ENCODE results near the gene SPON2.

SPON2 gene

GRCh38 chr4:1208266-1208961 lies 36.0 kb upstream of the SPON2 start:
- H3K36me3 ChIP-seq (ENCODE audit: control insufficient read depth, insufficient read depth, low read length), result peaks cover 29% of the 10 kb centered on the region
- no peaks in the 10 kb centered on the region for H3K4me1 ChIP-seq (ENCODE audit: control insufficient read depth, insufficient read depth, low read length)
- no peak overlapping the region for H3K27ac ChIP-seq (ENCODE audit: low read length)
- no peak for DNase-seq (ENCODE audit: low read depth, low spot score)
- H3K9me3 ChIP-seq (ENCODE audit: control insufficient read depth, insufficient read depth, low read length), result no peaks in the 10 kb centered on the region
- H3K27me3 ChIP-seq (ENCODE audit: control insufficient read depth, insufficient read depth, low read length), result no peaks in the 10 kb centered on the region
- H3K4me3 ChIP-seq (ENCODE audit: low read length), result no peak overlapping the region
- WGBS (ENCODE audit: insufficient coverage, insufficient read length), result no CpG with 5 or more reads among the region's 37 CpGs

- Histone ChIP-seq H3K27ac (ENCODE audit: low read length) (no peak overlapping the region), H3K4me1 (ENCODE audit: control insufficient read depth, insufficient read depth, low read length) (no peaks in the 10 kb centered on the region), H3K36me3 (ENCODE audit: control insufficient read depth, insufficient read depth, low read length) (peaks cover 22% of the 10 kb centered on the region), H3K9me3 (ENCODE audit: control insufficient read depth, insufficient read depth, low read length) (no peaks in the 10 kb centered on the region), H3K4me3 (ENCODE audit: low read length) (no peak overlapping the region), H3K27me3 (ENCODE audit: control insufficient read depth, insufficient read depth, low read length) (no peaks in the 10 kb centered on the region)
- WGBS (ENCODE audit: insufficient coverage, insufficient read length), result no CpG with 5 or more reads among the region's 31 CpGs
- no peak for DNase-seq (ENCODE audit: low read depth, low spot score)
These were observed 35.4 kb upstream of the SPON2 start for GRCh38 chr4:1207603-1208265.

- Histone ChIP-seq H3K27ac (ENCODE audit: low read length) (no peak overlapping the region), H3K4me1 (ENCODE audit: control insufficient read depth, insufficient read depth, low read length) (no peaks in the 10 kb centered on the region; the same call in 1 of the 2 replicates), H3K9me3 (ENCODE audit: control insufficient read depth, insufficient read depth, low read length) (no peaks in the 10 kb centered on the region), H3K27me3 (ENCODE audit: control insufficient read depth, insufficient read depth, low read length) (no peaks in the 10 kb centered on the region), H3K4me3 (ENCODE audit: low read length) (no peak overlapping the region), H3K36me3 (ENCODE audit: control insufficient read depth, insufficient read depth, low read length) (peaks cover 16% of the 10 kb centered on the region)
- DNase-seq (ENCODE audit: low read depth, low spot score), result no peak
- no CpG with 5 or more reads among the region's 12 CpGs for WGBS (ENCODE audit: insufficient coverage, insufficient read length)
These were observed 34.7 kb upstream of the SPON2 start for GRCh38 chr4:1207157-1207470.

- H3K4me1 ChIP-seq (ENCODE audit: control insufficient read depth, insufficient read depth, low read length), result no peaks in the 10 kb centered on the region; the same call in 1 of the 2 replicates
- no peaks in the 10 kb centered on the region for H3K27me3 ChIP-seq (ENCODE audit: control insufficient read depth, insufficient read depth, low read length)
- no peaks in the 10 kb centered on the region for H3K9me3 ChIP-seq (ENCODE audit: control insufficient read depth, insufficient read depth, low read length)
- no peak overlapping the region for H3K4me3 ChIP-seq (ENCODE audit: low read length)
- DNase-seq (ENCODE audit: low read depth, low spot score), result no peak
- H3K36me3 ChIP-seq (ENCODE audit: control insufficient read depth, insufficient read depth, low read length), result peaks cover 12% of the 10 kb centered on the region
- H3K27ac ChIP-seq (ENCODE audit: low read length), result no peak overlapping the region
- no CpG with 5 or more reads among the region's 21 CpGs for WGBS (ENCODE audit: insufficient coverage, insufficient read length)
These were observed 34.1 kb upstream of the SPON2 start for GRCh38 chr4:1206299-1207156.

- no peak for DNase-seq (ENCODE audit: low read depth, low spot score)
- Histone ChIP-seq H3K27me3 (ENCODE audit: control insufficient read depth, insufficient read depth, low read length) (no peaks in the 10 kb centered on the region), H3K9me3 (ENCODE audit: control insufficient read depth, insufficient read depth, low read length) (no peaks in the 10 kb centered on the region), H3K4me3 (ENCODE audit: low read length) (no peak overlapping the region), H3K36me3 (ENCODE audit: control insufficient read depth, insufficient read depth, low read length) (peaks cover 8% of the 10 kb centered on the region), H3K27ac (ENCODE audit: low read length) (no peak overlapping the region), H3K4me1 (ENCODE audit: control insufficient read depth, insufficient read depth, low read length) (no peaks in the 10 kb centered on the region; the same call in 1 of the 2 replicates)
- WGBS (ENCODE audit: insufficient coverage, insufficient read length), result no CpG with 5 or more reads among the region's 17 CpGs
These were observed 33.4 kb upstream of the SPON2 start for GRCh38 chr4:1205586-1206298.

- H3K4me3 ChIP-seq (ENCODE audit: low read length), result no peak overlapping the region
- WGBS (ENCODE audit: insufficient coverage, insufficient read length), result no CpG with 5 or more reads among the region's 25 CpGs
- DNase-seq (ENCODE audit: low read depth, low spot score), result no peak
- H3K36me3 ChIP-seq (ENCODE audit: control insufficient read depth, insufficient read depth, low read length), result peaks cover 6% of the 10 kb centered on the region
- H3K9me3 ChIP-seq (ENCODE audit: control insufficient read depth, insufficient read depth, low read length), result no peaks in the 10 kb centered on the region
- H3K4me1 ChIP-seq (ENCODE audit: control insufficient read depth, insufficient read depth, low read length), result no peaks in the 10 kb centered on the region; the same call in 1 of the 2 replicates
- no peaks in the 10 kb centered on the region for H3K27me3 ChIP-seq (ENCODE audit: control insufficient read depth, insufficient read depth, low read length)
- no peak overlapping the region for H3K27ac ChIP-seq (ENCODE audit: low read length)
These were observed 32.6 kb upstream of the SPON2 start for GRCh38 chr4:1204828-1205585.

- WGBS (ENCODE audit: insufficient coverage, insufficient read length), result no CpG with 5 or more reads among the region's 21 CpGs
- Histone ChIP-seq H3K36me3 (ENCODE audit: control insufficient read depth, insufficient read depth, low read length) (peaks cover 6% of the 10 kb centered on the region), H3K27me3 (ENCODE audit: control insufficient read depth, insufficient read depth, low read length) (no peaks in the 10 kb centered on the region), H3K9me3 (ENCODE audit: control insufficient read depth, insufficient read depth, low read length) (no peaks in the 10 kb centered on the region), H3K4me3 (ENCODE audit: low read length) (no peak overlapping the region), H3K4me1 (ENCODE audit: control insufficient read depth, insufficient read depth, low read length) (no peaks in the 10 kb centered on the region; the same call in 1 of the 2 replicates), H3K27ac (ENCODE audit: low read length) (no peak overlapping the region)
- no peak for DNase-seq (ENCODE audit: low read depth, low spot score)
These were observed 32.0 kb upstream of the SPON2 start for GRCh38 chr4:1204286-1204827.

GRCh38 chr4:1203026-1203616 lies 30.7 kb upstream of the SPON2 start:
- H3K36me3 ChIP-seq (ENCODE audit: control insufficient read depth, insufficient read depth, low read length), result no peaks in the 10 kb centered on the region; the same call in 1 of the 2 replicates
- no peaks in the 10 kb centered on the region for H3K9me3 ChIP-seq (ENCODE audit: control insufficient read depth, insufficient read depth, low read length)
- DNase-seq (ENCODE audit: low read depth, low spot score), result no peak
- H3K27me3 ChIP-seq (ENCODE audit: control insufficient read depth, insufficient read depth, low read length), result no peaks in the 10 kb centered on the region
- H3K4me1 ChIP-seq (ENCODE audit: control insufficient read depth, insufficient read depth, low read length), result no peaks in the 10 kb centered on the region; the same call in 1 of the 2 replicates
- WGBS (ENCODE audit: insufficient coverage, insufficient read length), result no CpG with 5 or more reads among the region's 13 CpGs
- no peak overlapping the region for H3K4me3 ChIP-seq (ENCODE audit: low read length)
- H3K27ac ChIP-seq (ENCODE audit: low read length), result no peak overlapping the region

GRCh38 chr4:1202526-1203011 lies 30.2 kb upstream of the SPON2 start:
- Histone ChIP-seq H3K4me1 (ENCODE audit: control insufficient read depth, insufficient read depth, low read length) (no peaks in the 10 kb centered on the region; the same call in 1 of the 2 replicates), H3K36me3 (ENCODE audit: control insufficient read depth, insufficient read depth, low read length) (no peaks in the 10 kb centered on the region; the same call in 1 of the 2 replicates), H3K4me3 (ENCODE audit: low read length) (no peak overlapping the region), H3K27me3 (ENCODE audit: control insufficient read depth, insufficient read depth, low read length) (no peaks in the 10 kb centered on the region), H3K9me3 (ENCODE audit: control insufficient read depth, insufficient read depth, low read length) (no peaks in the 10 kb centered on the region), H3K27ac (ENCODE audit: low read length) (no peak overlapping the region)
- no CpG with 5 or more reads among the region's 19 CpGs for whole genome bisulfite sequencing (ENCODE audit: insufficient coverage, insufficient read length)
- DNase-seq (ENCODE audit: low read depth, low spot score), result no peak
